ENCODE results near the gene GIMAP7.

GRCh38 chr7:150556521-150557138, 42.0 kb downstream of the GIMAP7 start:
- no peak for TF ChIP-seq CTCF (IDR thresholded peaks at IDR 0.05)
- no peak for TF ChIP-seq POLR2A (IDR thresholded peaks at IDR 0.05)

Measured in thyroid gland (tissue), 4 donors.